Forelimb muscle (tissue), 1 donor: ENCODE measurements around the gene C9orf85. TPM values are rescaled to one million over a fixed set of nuclear protein-coding genes. Genes with fewer than 3 reads are reported as not detected.
"Not testable (repeated sequence)": the region's sequence is repeated elsewhere in the genome, so short reads cannot be mapped to it uniquely, and the experiment has no call there.

ENCODE experiments used
- DNase-seq: peaks from one replicate; pipeline ENCODE4 v3.0.0-alpha.2; 2013; ENCODE audit warnings: low read depth
- polyA plus RNA-seq: library from polyadenylated mRNA; unstranded; fragments of 120-200 nt; gene quantifications from one replicate; pipeline ENCODE4 v1.2.1, GENCODE V29; 2013; ENCODE audit not compliant: insufficient read length

Gene C9orf85
- polyA plus RNA-seq, 1 donor = 19.1 TPM

GRCh38 chr9:71941998-71942567 is 30.6 kb downstream of the C9orf85 start:
- DNase-seq = no peak

- no peak for DNase-seq
Measured at GRCh38 chr9:71944754-71945375, 33.4 kb downstream of the C9orf85 start.

- not testable (repeated sequence) for DNase-seq
Measured at GRCh38 chr9:71954652-71955051, 43.2 kb downstream of the C9orf85 start.

- DNase-seq = no peak
Measured at GRCh38 chr9:71955300-71955915, 44.0 kb downstream of the C9orf85 start.

GRCh38 chr9:71962328-71962727 is 50.9 kb downstream of the C9orf85 start:
- DNase-seq = no peak

- DNase-seq = not testable (repeated sequence)
Measured at GRCh38 chr9:71963471-71963996, 52.1 kb downstream of the C9orf85 start.

GRCh38 chr9:71965403-71965802 is 54.0 kb downstream of the C9orf85 start:
- no peak for DNase-seq

- no peak for DNase-seq
Measured at GRCh38 chr9:71966601-71967000, 55.2 kb downstream of the C9orf85 start.

- DNase-seq = no peak
Measured at GRCh38 chr9:71968541-71969090, 57.2 kb downstream of the C9orf85 start.

- no peak for DNase-seq
Measured at GRCh38 chr9:71975833-71976232, 64.4 kb downstream of the C9orf85 start.

- no peak for DNase-seq
Measured at GRCh38 chr9:71977003-71977402, 65.6 kb downstream of the C9orf85 start.

- DNase-seq = no peak
Measured at GRCh38 chr9:71980266-71981190, 69.1 kb downstream of the C9orf85 start.

GRCh38 chr9:71981944-71982343 is 70.5 kb downstream of the C9orf85 start:
- DNase-seq = no peak

- DNase-seq = no peak
Measured at GRCh38 chr9:71984403-71984802, 73.0 kb downstream of the C9orf85 start.

- DNase-seq = no peak
Measured at GRCh38 chr9:71984831-71985281, 73.4 kb downstream of the C9orf85 start.

GRCh38 chr9:71985297-71985911 is 74.0 kb downstream of the C9orf85 start:
- no peak for DNase-seq

GRCh38 chr9:71986900-71987299 is 75.5 kb downstream of the C9orf85 start:
- DNase-seq = no peak

GRCh38 chr9:71987471-71988371 is 76.3 kb downstream of the C9orf85 start:
- DNase-seq = no peak

GRCh38 chr9:71990466-71990865 is 79.0 kb downstream of the C9orf85 start:
- DNase-seq = no peak

GRCh38 chr9:72005451-72005850 is 94.0 kb downstream of the C9orf85 start:
- DNase-seq = no peak
